ENCODE results near the gene MAGI3.

GRCh38 chr1:113452921-113453770 lies 62.8 kb downstream of the MAGI3 start:
- TF ChIP-seq CTCF (IDR thresholded peaks at IDR 0.05; ENCODE audit: low read depth, low read length) = peak; percentile 23
- TF ChIP-seq MAX (IDR thresholded peaks at IDR 0.05; ENCODE audit: low read depth, low read length) = no peak
- no peak for TF ChIP-seq POLR2A (IDR thresholded peaks at IDR 0.05; ENCODE audit: extremely low read depth, insufficient read length)
